Stimulated activated naive B cell treated with anti-CD40 and anti-IgM and Interleukin-4, amounts not matched to agents 10 μg/mL and 1 μg/mL and 100 μg/mL, for 72 hours (primary cell): ENCODE measurements around the gene ARHGAP15.

Source experiments
- ATAC-seq, 2 donors: fragments of 150-1000 bp; cut with Tn5 transposase; replicated peaks; 2 replicates each; pipeline ENCODE4 v1.10.0; 2021; ENCODE audit warnings: moderate library complexity in 1 of 2
- DNase-seq: peaks from one replicate; pipeline ENCODE4 v3.0.0; 2021
- H3K27ac Mint-ChIP-seq: one replicate; pipeline ENCODE4 v1.8.0; 2022; ENCODE audit warnings: mild to moderate bottlenecking, mixed read lengths
- H3K27me3 Mint-ChIP-seq, 2 donors: one replicate each; pipeline ENCODE4 v1.8.0; 2022; ENCODE audit warnings: mixed read lengths in 2 of 2
- H3K36me3 Mint-ChIP-seq, 2 donors: one replicate each; pipeline ENCODE4 v1.8.0; 2022; ENCODE audit warnings: mixed read lengths in 2 of 2, mild to moderate bottlenecking in 1 of 2
- H3K4me1 Mint-ChIP-seq, 2 donors: one replicate each; pipeline ENCODE4 v1.8.0; 2022; ENCODE audit warnings: mixed read lengths in 2 of 2, mild to moderate bottlenecking in 1 of 2
- H3K4me3 Mint-ChIP-seq, 2 donors: one replicate each; pipeline ENCODE4 v1.8.0; 2022; ENCODE audit warnings: mild to moderate bottlenecking in 2 of 2, mixed read lengths in 2 of 2, moderate library complexity in 1 of 2
- H3K9me3 Mint-ChIP-seq, 2 donors: one replicate each; pipeline ENCODE4 v1.8.0; 2022; ENCODE audit warnings: mixed read lengths in 2 of 2, mild to moderate bottlenecking in 1 of 2

The ARHGAP15 gene

GRCh38 chr2:143499061-143499460 lies 369.8 kb downstream of the ARHGAP15 start:
- Mint-ChIP-seq H3K9me3 (peaks cover 0 to 2% of the 10 kb centered on the region in 2 donors), H3K27me3 (no peaks in the 10 kb centered on the region), H3K36me3 (peaks cover 27% of the 10 kb centered on the region in 2 donors), H3K4me1 (peaks cover 22 to 29% of the 10 kb centered on the region in 2 donors), H3K27ac (no peak overlapping the region), H3K4me3 (no peak overlapping the region)
- DNase-seq = no peak
- no peak for ATAC-seq

GRCh38 chr2:143501106-143501676 lies 372.0 kb downstream of the ARHGAP15 start:
- no peaks in the 10 kb centered on the region for H3K27me3 Mint-ChIP-seq
- no peak for DNase-seq
- no peak for ATAC-seq
- H3K9me3 Mint-ChIP-seq = no peaks in the 10 kb centered on the region
- H3K4me1 Mint-ChIP-seq = peaks cover 19 to 24% of the 10 kb centered on the region in 2 donors
- H3K27ac Mint-ChIP-seq = no peak overlapping the region
- peaks cover 22 to 24% of the 10 kb centered on the region in 2 donors for H3K36me3 Mint-ChIP-seq
- no peak overlapping the region for H3K4me3 Mint-ChIP-seq

DNA sequence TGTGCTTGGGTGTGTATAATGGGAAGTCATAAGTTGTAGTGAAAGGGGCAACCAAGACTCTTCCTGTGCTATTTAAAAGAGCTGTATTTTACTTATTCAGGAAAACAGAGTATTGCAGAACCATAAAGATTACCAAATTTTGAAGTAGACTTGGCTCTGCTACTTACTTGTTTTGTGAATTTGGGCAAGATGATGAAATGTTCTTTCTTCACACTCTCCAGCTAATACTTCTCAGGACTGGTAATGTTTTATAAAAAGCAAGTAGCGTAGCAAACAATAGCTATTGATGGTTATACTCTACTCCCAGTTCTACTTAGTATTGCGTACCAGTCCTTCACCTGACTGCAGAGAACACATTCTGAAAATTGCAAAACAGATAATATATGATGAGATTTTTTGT lies 374.1 kb downstream of the ARHGAP15 start:
- Mint-ChIP-seq H3K27ac (no peak overlapping the region), H3K27me3 (no peaks in the 10 kb centered on the region), H3K4me1 (peaks cover 14 to 21% of the 10 kb centered on the region in 2 donors), H3K36me3 (peaks cover 29 to 31% of the 10 kb centered on the region in 2 donors), H3K9me3 (no peaks in the 10 kb centered on the region), H3K4me3 (no peak overlapping the region)
- DNase-seq (no peak), ATAC-seq (no peak)

DNA sequence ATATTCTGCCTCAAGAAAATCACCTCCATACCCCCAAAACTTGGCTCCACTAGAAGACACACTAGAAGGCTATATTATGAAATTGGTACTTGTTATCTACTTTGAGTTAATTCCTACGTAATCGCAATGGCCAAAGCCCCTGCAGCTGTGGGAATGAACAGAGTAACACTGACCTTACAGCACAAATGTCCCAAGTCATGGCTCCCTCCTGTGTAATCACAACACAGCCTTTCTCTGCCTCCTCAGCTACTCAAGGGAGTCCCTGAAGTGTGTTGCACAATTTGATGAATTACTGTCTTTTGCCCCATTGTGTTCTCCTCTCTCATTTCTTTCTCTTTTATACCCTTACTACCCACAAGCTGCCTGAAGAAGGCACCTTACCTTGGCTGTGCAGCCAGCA lies 375.2 kb downstream of the ARHGAP15 start:
- DNase-seq (no peak), ATAC-seq (no peak)
- no peaks in the 10 kb centered on the region for H3K9me3 Mint-ChIP-seq
- peaks cover 7 to 10% of the 10 kb centered on the region in 2 donors for H3K4me1 Mint-ChIP-seq
- H3K36me3 Mint-ChIP-seq = peaks cover 25 to 36% of the 10 kb centered on the region in 2 donors
- H3K27ac Mint-ChIP-seq = no peak overlapping the region
- no peak overlapping the region for H3K4me3 Mint-ChIP-seq
- no peaks in the 10 kb centered on the region for H3K27me3 Mint-ChIP-seq

- Mint-ChIP-seq H3K27me3 (no peaks in the 10 kb centered on the region), H3K4me3 (no peak overlapping the region), H3K27ac (no peak overlapping the region), H3K36me3 (peaks cover 27 to 41% of the 10 kb centered on the region in 2 donors), H3K4me1 (peaks cover 8% of the 10 kb centered on the region in 2 donors), H3K9me3 (no peaks in the 10 kb centered on the region)
- ATAC-seq (no peak), DNase-seq (no peak)
These were observed 376.3 kb downstream of the ARHGAP15 start for GRCh38 chr2:143505542-143505941.

- Mint-ChIP-seq H3K36me3 (peaks cover 25 to 66% of the 10 kb centered on the region in 2 donors), H3K4me3 (no peak overlapping the region), H3K27ac (no peak overlapping the region), H3K27me3 (no peaks in the 10 kb centered on the region), H3K9me3 (peaks cover 0 to 6% of the 10 kb centered on the region in 2 donors), H3K4me1 (peaks cover 5 to 7% of the 10 kb centered on the region in 2 donors)
- ATAC-seq (no peak), DNase-seq (no peak)
These were observed 383.9 kb downstream of the ARHGAP15 start for GRCh38 chr2:143513081-143513480.

GRCh38 chr2:143514413-143514812 lies 385.2 kb downstream of the ARHGAP15 start:
- ATAC-seq (no peak), DNase-seq (no peak)
- peaks cover 0 to 6% of the 10 kb centered on the region in 2 donors for H3K9me3 Mint-ChIP-seq
- no peak overlapping the region for H3K27ac Mint-ChIP-seq
- H3K36me3 Mint-ChIP-seq = peaks cover 24 to 69% of the 10 kb centered on the region in 2 donors
- H3K27me3 Mint-ChIP-seq = no peaks in the 10 kb centered on the region
- no peak overlapping the region for H3K4me3 Mint-ChIP-seq
- H3K4me1 Mint-ChIP-seq = peaks cover 5 to 7% of the 10 kb centered on the region in 2 donors

GRCh38 chr2:143515318-143515717 lies 386.1 kb downstream of the ARHGAP15 start:
- peaks cover 5 to 7% of the 10 kb centered on the region in 2 donors for H3K4me1 Mint-ChIP-seq

GRCh38 chr2:143519521-143519920 lies 390.3 kb downstream of the ARHGAP15 start:
- ATAC-seq = no peak
- Mint-ChIP-seq H3K36me3 (peaks cover 21 to 60% of the 10 kb centered on the region in 2 donors), H3K27ac (no peak overlapping the region)

More at GRCh38 chr2:143515318-143515717, 386.1 kb downstream of the ARHGAP15 start:
- DNase-seq = no peak
- H3K27me3 Mint-ChIP-seq = no peaks in the 10 kb centered on the region
- H3K36me3 Mint-ChIP-seq = peaks cover 29 to 73% of the 10 kb centered on the region in 2 donors
- H3K9me3 Mint-ChIP-seq = peaks cover 0 to 6% of the 10 kb centered on the region in 2 donors
- ATAC-seq = no peak
- no peak overlapping the region for H3K4me3 Mint-ChIP-seq
- H3K27ac Mint-ChIP-seq = no peak overlapping the region

DNA sequence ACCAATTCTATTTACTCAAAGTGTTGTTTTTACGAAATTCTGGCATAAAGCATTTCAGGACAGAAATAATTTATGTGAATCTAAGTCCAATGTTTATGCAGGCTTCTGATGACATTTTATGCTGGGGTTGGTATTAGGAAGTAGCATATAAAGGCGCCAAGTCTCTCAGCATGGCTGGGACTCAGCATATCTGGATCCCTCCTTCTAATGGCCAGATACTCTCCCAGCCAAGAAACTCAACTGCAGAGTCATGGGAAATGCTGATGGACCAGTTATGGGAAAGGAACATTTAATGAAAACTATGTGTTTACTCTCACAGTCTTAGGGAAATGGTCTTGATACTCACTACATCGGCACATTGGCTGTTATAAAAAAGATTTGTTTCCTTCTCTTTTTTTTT lies 392.2 kb downstream of the ARHGAP15 start:
- Mint-ChIP-seq H3K4me1 (peaks cover 3 to 6% of the 10 kb centered on the region in 2 donors), H3K27me3 (no peaks in the 10 kb centered on the region), H3K27ac (no peak overlapping the region), H3K4me3 (no peak overlapping the region), H3K36me3 (peaks cover 16 to 49% of the 10 kb centered on the region in 2 donors), H3K9me3 (no peaks in the 10 kb centered on the region)
- ATAC-seq (no peak), DNase-seq (no peak)

More at GRCh38 chr2:143519521-143519920, 390.3 kb downstream of the ARHGAP15 start:
- Mint-ChIP-seq H3K9me3 (peaks cover 0 to 1% of the 10 kb centered on the region in 2 donors), H3K4me1 (no peaks in the 10 kb centered on the region), H3K27me3 (no peaks in the 10 kb centered on the region), H3K4me3 (no peak overlapping the region)
- DNase-seq = no peak

GRCh38 chr2:143522699-143523098 lies 393.5 kb downstream of the ARHGAP15 start:
- H3K27me3 Mint-ChIP-seq = no peaks in the 10 kb centered on the region
- H3K4me3 Mint-ChIP-seq = no peak overlapping the region
- no peak for ATAC-seq
- no peaks in the 10 kb centered on the region for H3K9me3 Mint-ChIP-seq
- H3K27ac Mint-ChIP-seq = no peak overlapping the region
- H3K36me3 Mint-ChIP-seq = peaks cover 14 to 41% of the 10 kb centered on the region in 2 donors
- peaks cover 3 to 6% of the 10 kb centered on the region in 2 donors for H3K4me1 Mint-ChIP-seq
- DNase-seq = no peak

- ATAC-seq = no peak
- H3K27me3 Mint-ChIP-seq = no peaks in the 10 kb centered on the region
- peaks cover 18 to 35% of the 10 kb centered on the region in 2 donors for H3K36me3 Mint-ChIP-seq
- DNase-seq = no peak
- peaks cover 5 to 13% of the 10 kb centered on the region in 2 donors for H3K4me1 Mint-ChIP-seq
- peaks cover 0 to 2% of the 10 kb centered on the region in 2 donors for H3K9me3 Mint-ChIP-seq
- H3K4me3 Mint-ChIP-seq = no peak overlapping the region
- no peak overlapping the region for H3K27ac Mint-ChIP-seq
These were observed 394.9 kb downstream of the ARHGAP15 start for GRCh38 chr2:143524119-143524553.

DNA sequence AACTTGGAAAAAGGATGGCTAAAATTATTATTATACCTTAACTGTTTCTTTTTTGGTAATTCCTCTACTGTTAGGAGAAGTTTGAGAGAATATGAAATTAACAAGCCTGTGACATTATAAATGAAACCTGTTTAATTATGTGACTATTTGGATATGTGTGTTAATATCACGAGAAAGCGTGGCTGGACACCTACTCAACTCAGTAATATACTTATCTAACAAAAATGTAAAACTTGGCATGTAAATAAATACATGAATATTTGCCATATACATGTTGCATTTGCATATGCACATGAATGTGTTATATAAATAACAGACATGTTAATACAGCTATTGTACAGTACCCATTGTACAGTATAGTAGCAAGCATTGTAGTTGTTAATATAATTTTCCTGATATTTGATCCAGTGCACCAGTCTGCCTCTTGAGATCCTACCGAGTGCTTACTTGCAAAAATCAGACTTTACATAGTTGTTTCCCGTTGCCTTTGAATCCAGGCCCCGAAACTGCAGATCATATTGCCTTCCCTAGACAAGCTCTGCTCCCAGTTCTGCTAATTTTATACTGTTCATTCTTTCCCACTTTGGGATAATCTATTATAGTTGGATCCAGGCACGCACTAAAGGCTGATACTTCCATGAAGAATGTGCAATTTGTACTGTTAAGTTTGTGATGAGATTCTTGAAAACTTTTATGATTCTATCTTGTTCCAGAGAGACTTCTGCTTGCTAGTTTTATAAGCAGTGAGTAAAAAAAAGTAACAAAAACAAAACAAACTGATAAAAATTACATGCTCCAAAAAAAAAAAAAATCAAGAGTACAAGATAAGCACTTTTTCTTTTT lies 395.6 kb downstream of the ARHGAP15 start:
- Mint-ChIP-seq H3K9me3 (peaks cover 0 to 2% of the 10 kb centered on the region in 2 donors), H3K36me3 (peaks cover 21 to 37% of the 10 kb centered on the region in 2 donors), H3K4me3 (no peak overlapping the region), H3K27ac (no peak overlapping the region), H3K27me3 (no peaks in the 10 kb centered on the region), H3K4me1 (peaks cover 8 to 15% of the 10 kb centered on the region in 2 donors)
- DNase-seq (no peak), ATAC-seq (no peak)

- Mint-ChIP-seq H3K27ac (no peak overlapping the region), H3K4me3 (no peak overlapping the region)
These were observed 396.2 kb downstream of the ARHGAP15 start for GRCh38 chr2:143525402-143525860.

More at GRCh38 chr2:143525402-143525860, 396.2 kb downstream of the ARHGAP15 start:
- peaks cover 0 to 2% of the 10 kb centered on the region in 2 donors for H3K9me3 Mint-ChIP-seq
- peaks cover 8 to 15% of the 10 kb centered on the region in 2 donors for H3K4me1 Mint-ChIP-seq
- DNase-seq (no peak), ATAC-seq (no peak)
- no peaks in the 10 kb centered on the region for H3K27me3 Mint-ChIP-seq
- H3K36me3 Mint-ChIP-seq = peaks cover 18 to 36% of the 10 kb centered on the region in 2 donors
